ENCODE results near the gene TRIM58.
A peak's percentile ranks its signal among the peaks of the same experiment; 100 is the strongest.

TRIM58 gene

DNA sequence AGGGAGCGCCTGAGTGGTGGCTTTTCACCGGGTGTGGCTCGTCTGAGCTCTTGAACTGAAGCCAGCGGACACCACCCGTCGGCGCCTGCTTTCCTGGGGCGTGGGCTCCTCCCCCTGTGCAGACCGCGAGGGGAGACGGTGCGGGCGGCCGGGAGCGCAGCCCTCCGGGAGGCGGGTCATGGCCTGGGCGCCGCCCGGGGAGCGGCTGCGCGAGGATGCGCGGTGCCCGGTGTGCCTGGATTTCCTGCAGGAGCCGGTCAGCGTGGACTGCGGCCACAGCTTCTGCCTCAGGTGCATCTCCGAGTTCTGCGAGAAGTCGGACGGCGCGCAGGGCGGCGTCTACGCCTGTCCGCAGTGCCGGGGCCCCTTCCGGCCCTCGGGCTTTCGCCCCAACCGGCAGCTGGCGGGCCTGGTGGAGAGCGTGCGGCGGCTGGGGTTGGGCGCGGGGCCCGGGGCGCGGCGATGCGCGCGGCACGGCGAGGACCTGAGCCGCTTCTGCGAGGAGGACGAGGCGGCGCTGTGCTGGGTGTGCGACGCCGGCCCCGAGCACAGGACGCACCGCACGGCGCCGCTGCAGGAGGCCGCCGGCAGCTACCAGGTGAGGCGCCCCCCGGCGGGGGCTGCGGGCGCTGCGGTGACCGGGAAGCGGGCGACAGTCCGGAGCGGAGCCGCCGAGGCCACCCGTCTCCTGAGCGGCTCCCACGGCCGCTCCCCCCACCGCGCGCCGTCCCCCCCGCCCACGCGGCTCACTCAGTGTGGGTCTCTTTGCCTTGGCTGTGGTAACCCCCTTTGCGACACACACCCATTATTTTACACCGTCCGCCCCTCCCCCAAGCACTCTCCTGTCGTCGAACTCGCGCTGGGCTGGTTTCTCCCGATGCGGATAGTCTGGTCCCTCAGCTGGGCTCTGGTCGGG is at the start of gene TRIM58:
Gene TRIM58, plus strand, starts transcription at position 119 of the 916 bp plus-strand sequence. Its CDS starts 60 bp downstream, at position 179.
- DNase-seq = peak; percentile 13 to 27

DNA sequence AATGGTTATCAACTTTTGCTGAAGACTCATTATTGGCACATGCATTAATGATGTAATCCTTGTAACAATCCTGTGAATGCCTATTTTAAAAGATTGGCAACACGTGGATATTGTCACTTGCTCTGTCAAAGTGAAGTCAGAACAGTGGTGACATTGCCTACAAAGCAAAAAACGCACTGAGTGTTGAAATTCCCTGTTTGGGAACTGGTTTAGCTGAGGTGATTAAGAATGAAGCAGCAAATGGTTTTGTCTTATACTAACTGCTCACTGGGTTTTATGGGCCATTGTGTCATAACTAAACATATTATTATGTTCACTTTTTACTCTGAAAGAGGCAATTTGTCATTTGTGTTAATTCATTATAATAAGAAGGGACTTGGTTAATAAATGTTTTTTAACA is 44.4 kb upstream of the TRIM58 start:
- no peak for DNase-seq

- no peak for DNase-seq
Observed at GRCh38 chr1:247822060-247822459, 34.9 kb upstream of the TRIM58 start.

DNA sequence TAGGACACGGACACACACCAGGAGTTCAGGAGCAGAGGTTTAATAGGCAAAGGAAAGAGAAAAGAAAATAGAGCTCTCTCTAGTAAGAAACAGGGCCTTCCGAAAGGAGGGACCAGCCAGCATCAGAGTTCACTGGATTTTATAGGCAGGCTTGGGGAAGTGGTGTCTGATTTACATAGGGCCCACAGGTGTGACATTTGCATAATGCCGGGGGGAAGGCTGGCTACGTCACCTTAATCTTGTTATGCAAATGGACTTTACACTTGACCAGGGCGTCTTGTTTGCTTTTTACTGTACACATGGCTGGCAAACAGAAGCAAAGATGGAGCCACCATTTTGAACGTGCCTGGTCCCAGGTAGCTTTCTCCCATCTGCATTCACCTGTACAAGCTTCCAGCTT is 33.0 kb upstream of the TRIM58 start, which contains the start of gene OR14A16:
Gene OR14A16, minus strand, starts transcription at position 97 of the 400 bp plus-strand sequence. CDS start 8,390 bp downstream, outside the sequence.
- DNase-seq = no peak

GRCh38 chr1:247825362-247825761 is 31.6 kb upstream of the TRIM58 start:
- no peak for DNase-seq

- DNase-seq = no peak
Observed at GRCh38 chr1:247829656-247830055, 27.3 kb upstream of the TRIM58 start.

DNA sequence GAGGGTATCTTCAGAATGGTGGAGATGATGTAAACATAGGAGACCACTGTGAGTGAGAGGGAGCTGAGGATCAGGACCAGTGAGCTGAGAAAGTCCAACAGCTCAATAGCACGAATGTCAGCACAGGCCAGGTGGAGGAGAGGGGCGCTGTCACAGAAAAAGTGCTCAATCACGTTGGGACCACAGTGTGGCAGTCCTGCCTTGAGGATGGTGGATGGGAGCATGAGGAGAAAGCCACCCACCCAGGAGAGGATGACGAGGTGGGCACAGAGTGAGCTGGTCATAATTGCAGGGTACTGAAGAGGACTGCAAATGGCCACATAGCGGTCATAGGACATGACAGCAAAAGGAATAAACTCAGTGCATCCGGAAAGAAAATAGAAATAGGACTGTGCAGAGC is 23.4 kb upstream of the TRIM58 start:
- DNase-seq = no peak

DNA sequence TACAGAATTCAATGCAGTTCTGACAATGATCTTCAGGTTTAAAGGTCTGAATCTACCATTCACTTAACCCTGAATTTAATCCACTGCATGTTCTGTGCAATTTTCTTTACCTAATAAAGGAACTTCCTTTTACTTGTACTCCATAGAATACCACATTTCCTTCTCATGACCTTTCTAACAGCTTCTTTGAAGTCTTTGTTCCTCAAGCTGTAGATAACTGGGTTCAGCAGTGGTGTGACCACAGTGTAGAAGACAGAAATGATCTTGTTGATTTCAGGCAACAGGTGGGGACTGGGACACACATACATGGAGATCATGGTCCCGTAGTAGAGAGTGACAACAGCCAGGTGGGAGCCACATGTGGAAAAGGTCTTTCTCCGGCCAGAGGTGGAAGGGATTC is 16.2 kb upstream of the TRIM58 start:
- DNase-seq = no peak

DNA sequence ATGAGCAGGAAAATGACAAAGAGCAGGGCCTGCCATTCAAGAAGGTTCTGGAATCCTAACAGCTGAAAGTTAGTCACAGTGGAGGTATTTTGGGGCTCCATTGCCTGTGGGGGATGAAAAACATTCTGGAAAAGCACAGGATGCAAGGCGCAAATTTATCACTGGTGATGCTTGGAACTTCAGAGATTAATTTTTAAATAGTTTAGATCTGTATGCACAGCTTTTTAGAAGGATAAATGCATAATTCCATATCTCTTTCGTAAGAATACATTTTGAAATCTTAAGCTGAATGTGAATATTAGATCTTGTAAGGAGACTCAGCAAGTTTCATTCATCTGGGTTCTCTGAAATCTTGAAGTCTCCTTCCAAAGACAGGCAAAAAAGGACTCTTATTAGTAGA is 15.2 kb upstream of the TRIM58 start, which contains the start of gene OR11L1:
Gene OR11L1, minus strand, starts transcription at position 101 of the 400 bp plus-strand sequence. Its CDS starts 0 bp downstream, at position 101.
- no peak for DNase-seq

DNA sequence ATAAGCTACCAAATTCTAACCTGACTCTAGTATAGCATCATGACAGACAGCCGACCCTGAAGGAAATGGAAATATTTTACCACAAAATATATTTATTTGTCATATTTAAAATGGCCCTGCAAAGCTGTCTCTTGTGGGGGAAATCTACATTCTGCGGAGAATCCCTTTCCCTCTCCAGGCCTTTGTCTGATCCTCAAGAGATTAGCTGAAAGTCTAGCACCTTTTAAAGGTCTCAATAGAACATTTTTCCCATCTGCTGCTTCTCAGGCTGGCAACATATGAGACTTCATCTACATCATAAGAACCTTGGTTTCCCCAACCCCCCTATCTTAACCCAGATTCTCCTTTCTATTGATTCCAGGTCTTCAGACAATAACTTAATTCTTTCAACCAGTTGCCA is 13.6 kb upstream of the TRIM58 start:
- no peak for DNase-seq

DNA sequence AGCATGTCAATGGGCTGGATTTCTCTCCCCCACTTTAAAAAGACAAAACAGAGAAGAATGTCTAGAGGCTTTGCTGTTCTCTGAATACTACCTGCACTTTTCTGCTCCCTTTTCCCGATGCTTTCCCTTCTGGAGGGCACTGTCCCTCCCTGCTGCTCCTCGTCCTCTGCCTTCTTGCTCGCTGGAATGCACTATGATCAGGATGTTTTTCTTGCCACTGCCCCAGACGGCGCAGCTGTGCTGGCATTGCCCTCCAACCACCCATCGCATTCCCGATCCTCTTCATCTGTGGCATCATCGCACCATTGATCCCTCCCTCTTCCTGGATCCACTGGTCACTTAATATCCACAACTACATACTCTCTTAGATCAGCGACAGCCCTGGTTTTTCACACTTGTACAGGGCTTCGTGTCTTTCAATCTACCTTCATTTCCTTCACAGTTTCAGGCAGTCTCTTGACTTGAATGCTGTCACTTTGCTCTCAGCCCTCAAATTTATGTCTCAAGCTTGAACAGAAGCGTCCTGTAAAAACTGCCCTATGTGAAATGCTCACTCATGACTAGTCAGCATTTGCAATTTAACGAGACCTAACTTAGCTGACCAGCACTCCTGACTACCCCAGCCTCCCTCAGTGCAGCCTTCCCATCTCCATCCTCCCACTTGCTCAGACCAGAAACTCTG is 11.8 kb upstream of the TRIM58 start:
- DNase-seq = no peak

DNA sequence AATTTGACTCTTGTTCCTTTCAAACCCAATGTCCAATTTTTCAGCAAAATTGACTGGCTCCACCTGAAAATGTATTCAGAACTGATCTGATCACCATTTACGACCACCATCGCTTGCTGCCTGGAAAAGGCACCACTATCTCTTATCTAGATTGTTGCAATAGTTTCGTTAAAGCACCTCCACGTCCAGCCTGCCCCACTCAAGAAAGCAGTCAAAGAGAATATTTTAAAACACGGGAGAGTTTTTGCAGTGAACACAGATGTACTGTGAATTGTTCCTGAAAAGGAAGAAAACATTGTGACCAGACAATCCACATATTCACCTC is 11.3 kb upstream of the TRIM58 start:
- DNase-seq = no peak

DNA sequence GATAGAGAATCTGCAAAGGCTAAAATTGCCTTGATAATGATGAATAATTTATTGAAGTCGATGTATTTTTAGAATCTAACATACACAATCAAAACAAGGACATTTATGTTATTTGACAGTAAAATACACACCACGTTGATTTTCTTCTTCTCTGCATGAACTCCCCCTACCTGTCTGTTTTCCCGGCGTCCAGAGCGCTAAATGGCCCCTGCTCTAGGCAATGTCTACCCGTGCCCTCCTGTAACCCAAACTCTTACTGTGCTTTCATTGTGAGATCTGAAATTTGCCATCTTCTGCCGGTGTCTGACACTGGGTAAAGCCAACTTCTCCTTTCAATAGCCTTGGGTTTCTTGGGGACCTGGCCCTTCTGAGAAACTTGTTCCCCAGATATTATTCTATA is 8.6 kb upstream of the TRIM58 start:
- DNase-seq = no peak

GRCh38 chr1:247849616-247850015 is 7.4 kb upstream of the TRIM58 start:
- DNase-seq = no peak

DNA sequence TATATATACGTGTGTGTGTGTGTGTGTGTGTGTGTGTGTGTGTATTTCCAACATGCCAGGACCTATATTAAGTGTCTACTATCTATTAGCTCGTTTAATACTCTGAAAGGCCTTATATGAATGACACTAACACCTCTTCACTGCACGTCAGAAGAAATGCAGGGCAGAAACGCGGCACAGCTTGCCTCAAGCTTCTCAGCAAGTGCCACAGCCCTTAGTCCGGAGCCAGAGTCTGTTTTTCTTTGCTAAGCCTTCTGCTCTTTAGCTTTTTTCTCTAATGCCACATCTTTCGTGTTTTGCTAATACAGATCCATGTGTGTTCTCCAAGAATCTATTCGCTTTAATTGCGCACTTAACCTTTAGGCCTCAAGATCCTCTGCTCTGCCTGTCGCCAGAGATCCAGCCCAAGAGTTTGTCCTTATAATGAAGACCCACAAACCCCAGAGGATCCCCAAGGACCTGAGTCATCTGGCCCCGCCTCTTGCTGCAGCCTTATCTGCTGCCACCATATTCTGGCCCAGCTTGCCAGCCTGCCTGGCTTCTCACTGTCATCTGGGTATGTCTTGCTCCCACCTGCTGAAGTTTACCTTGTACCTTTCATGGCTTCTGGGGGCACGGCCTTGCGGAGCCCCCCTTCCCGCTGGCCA is 2.0 kb upstream of the TRIM58 start:
- DNase-seq = no peak

GRCh38 chr1:247855911-247856310 is 1.1 kb upstream of the TRIM58 start:
- DNase-seq = no peak

GRCh38 chr1:247857985-247858619 is 1.1 kb downstream of the TRIM58 start:
- no peak for DNase-seq

GRCh38 chr1:247862756-247863155 is 5.8 kb downstream of the TRIM58 start:
- DNase-seq = no peak

DNA sequence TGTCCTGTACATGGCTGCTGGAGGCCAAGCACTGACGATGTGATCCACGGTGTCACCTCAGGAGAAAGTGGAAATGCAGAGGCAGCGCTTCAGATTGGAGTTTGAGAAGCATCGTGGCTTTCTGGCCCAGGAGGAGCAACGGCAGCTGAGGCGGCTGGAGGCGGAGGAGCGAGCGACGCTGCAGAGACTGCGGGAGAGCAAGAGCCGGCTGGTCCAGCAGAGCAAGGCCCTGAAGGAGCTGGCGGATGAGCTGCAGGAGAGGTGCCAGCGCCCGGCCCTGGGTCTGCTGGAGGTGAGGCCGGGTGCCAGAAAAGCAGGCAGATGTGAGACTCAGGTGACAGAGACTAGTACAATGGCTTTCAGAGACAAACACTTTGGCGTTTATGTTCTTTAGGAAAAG is 7.7 kb downstream of the TRIM58 start:
- DNase-seq = no peak

DNA sequence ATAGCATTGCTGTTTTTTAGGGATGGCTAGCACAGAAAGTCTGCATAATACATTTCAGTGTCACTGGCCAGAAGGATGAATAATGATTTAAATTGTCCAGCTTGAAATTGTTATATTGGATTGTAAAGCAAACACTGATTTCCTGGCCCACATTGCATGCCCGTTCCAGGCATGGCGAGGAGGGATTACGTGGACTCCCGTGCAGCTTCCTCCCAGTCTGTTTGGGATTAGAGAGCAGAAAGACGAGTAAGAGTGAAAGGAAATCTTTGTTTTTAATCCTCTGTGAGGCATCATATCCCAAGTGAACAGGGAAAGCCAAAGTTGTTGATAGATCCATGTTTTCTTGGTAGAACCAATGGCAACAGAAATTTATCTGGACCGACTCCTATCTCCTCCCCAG is 8.4 kb downstream of the TRIM58 start:
- no peak for DNase-seq

GRCh38 chr1:247883346-247883745 is 26.4 kb downstream of the TRIM58 start:
- DNase-seq = no peak

DNA sequence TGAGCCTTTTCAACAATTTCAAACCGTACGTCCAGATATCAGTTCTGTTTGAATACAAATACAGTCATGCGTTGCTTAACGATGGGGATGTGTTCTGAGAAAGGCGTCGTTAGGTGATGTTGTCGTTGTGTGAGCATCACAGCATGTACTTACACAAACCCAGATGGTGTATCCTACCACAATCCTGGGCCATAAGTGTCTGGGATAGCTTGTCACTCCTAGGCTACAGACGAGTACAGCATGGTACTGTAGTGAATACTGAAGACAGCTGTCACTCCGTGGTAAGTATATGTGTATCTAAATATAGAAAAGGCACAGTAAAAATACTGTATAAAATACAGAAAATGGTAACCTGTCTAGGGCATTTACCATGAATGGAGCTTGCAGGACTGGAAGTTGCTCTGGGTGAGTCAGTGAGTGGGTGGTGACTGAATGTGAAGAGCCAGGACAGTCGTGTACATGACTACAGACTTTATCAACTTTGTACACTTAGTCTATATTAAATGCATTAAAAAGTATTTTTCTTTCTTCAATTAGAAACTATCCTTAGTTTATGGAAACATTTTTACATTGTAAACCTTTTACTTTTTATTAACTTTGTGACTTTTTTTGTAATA is 27.9 kb downstream of the TRIM58 start:
- no peak for DNase-seq
